SK-N-MC (cell line): Measurements from ENCODE around the gene LGALS7.

Experiments
- DNase-seq: peaks from one replicate; pipeline ENCODE4 v3.0.0-alpha.2; 2011; ENCODE audit warnings: low read depth, low spot score
- H3K27ac ChIP-seq: fragments of 200-600 bp; sonication (generic); 2 replicates; pipeline ENCODE4 v1.5.1; 2016; ENCODE audit warnings: mixed run types
- H3K36me3 ChIP-seq: fragments of 200-600 bp; sonication (generic); 2 replicates; pipeline ENCODE4 v1.6.1; 2017; ENCODE audit warnings: antibody characterized with exemption, low read length, mixed read lengths; ENCODE audit not compliant: insufficient read depth
- H3K4me3 ChIP-seq: fragments of 200-600 bp; sonication (generic); 2 replicates; pipeline ENCODE4 v1.5.1; 2016
- H3K9ac ChIP-seq: fragments of 200-600 bp; sonication (generic); 2 replicates; pipeline ENCODE4 v1.8.0; 2017; ENCODE audit warnings: mixed run types, mixed read lengths; ENCODE audit not compliant: insufficient read length
- H3K9me3 ChIP-seq: fragments of 200-600 bp; sonication (generic); 2 replicates; pipeline ENCODE4 v1.6.1; 2017; ENCODE audit warnings: low read depth, mild to moderate bottlenecking, antibody characterized with exemption, low read length, moderate library complexity, mixed read lengths
- EZH2 ChIP-seq: fragments of 200-600 bp; sonication (generic); IDR thresholded peaks from one replicate; pipeline ENCODE4 v1.6.1; 2017; ENCODE audit warnings: antibody characterized with exemption
- FOXP2 ChIP-seq: optimal IDR thresholded peaks from 2 replicates; pipeline ENCODE3; 2011; ENCODE audit warnings: mild to moderate bottlenecking, moderate library complexity; ENCODE audit not compliant: insufficient read depth; ENCODE audit errors: extremely low read length, control extremely low read depth
- POLR2AphosphoS5 ChIP-seq: IDR thresholded peaks from 2 replicates; pipeline ENCODE4 v1.6.1; 2012; ENCODE audit warnings: mild to moderate bottlenecking, low read depth, low read length, borderline replicate concordance

The LGALS7 gene

DNA sequence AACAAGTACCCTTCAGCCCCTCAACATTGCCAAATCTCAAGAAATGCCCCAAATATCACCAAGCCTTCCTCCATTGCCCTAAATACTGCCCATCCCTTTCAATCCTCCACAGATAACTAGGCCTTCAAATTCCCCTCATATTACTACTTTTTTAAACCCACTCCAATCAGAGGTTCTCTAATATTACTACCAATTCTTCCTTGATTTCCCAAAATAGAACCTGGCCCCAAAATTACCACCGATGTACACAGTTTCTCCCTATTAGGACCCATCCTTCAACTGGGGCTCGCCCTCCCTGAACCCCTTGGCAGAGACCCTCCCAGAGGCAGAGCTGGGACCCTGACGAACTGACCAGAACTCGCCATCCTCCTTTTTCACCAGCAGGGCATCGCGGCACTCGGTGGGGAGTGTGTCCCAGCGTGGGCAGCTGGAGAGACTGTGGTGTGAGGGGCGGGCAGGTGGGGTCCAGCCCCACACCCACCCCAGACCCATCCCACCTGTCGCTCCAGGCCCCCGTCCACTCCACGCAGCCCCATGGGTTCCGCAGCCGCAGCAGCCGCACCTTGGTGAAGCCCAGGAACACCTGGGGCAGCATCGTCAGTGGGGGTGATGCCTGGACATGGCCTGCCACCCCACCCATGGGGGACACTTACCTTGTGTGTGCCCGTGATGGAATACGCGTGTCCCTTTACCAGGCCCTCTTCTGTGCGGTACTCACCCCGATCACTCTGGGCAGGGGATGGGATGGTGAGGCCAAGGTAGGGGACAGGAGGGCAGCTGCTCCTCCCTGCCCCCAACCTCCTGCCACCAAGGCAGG, 35.2 kb downstream of the LGALS7 start:
- Histone ChIP-seq H3K4me3 (no peak overlapping the region), H3K9ac (no peak overlapping the region), H3K27ac (no peak overlapping the region), H3K9me3 (no peaks in the 10 kb centered on the region), H3K36me3 (no peaks in the 10 kb centered on the region)
- no peak for TF ChIP-seq EZH2
- TF ChIP-seq POLR2AphosphoS5 = no peak
- TF ChIP-seq FOXP2 = no peak
- no peak for DNase-seq

DNA sequence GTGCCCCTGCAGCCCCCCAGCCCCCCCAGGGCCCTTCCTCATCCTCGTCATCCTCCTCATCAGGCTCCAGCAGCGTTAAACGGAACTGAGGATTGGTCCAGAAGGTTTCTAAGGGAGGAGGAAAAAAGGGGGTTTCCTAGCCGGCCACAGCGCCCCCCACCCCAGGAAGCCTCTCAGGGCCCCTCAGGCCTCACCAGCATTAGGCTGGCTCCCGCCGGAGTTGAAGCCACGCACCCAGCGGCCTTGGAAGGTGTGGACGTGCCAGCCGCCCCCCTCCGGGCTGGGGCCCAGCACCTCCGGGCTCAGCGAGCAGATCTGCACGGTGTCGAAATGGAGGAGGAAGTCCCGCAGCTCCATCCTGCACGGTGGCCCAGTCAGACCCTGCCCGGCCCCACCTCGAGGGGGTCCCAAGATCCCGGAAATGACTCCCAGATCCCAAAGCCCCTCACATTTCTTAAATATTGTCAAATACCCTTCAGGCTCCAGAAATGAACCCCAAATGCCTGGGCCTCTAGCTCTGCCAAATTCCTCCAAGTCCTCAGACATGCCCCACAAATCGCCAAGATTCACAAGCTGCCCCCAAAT, 35.9 kb downstream of the LGALS7 start:
- H3K9me3 ChIP-seq = no peaks in the 10 kb centered on the region
- no peak overlapping the region for H3K9ac ChIP-seq
- H3K4me3 ChIP-seq = no peak overlapping the region
- no peaks in the 10 kb centered on the region for H3K36me3 ChIP-seq
- TF ChIP-seq POLR2AphosphoS5 (no peak), EZH2 (no peak), FOXP2 (no peak)
- H3K27ac ChIP-seq = no peak overlapping the region
- no peak for DNase-seq

DNA sequence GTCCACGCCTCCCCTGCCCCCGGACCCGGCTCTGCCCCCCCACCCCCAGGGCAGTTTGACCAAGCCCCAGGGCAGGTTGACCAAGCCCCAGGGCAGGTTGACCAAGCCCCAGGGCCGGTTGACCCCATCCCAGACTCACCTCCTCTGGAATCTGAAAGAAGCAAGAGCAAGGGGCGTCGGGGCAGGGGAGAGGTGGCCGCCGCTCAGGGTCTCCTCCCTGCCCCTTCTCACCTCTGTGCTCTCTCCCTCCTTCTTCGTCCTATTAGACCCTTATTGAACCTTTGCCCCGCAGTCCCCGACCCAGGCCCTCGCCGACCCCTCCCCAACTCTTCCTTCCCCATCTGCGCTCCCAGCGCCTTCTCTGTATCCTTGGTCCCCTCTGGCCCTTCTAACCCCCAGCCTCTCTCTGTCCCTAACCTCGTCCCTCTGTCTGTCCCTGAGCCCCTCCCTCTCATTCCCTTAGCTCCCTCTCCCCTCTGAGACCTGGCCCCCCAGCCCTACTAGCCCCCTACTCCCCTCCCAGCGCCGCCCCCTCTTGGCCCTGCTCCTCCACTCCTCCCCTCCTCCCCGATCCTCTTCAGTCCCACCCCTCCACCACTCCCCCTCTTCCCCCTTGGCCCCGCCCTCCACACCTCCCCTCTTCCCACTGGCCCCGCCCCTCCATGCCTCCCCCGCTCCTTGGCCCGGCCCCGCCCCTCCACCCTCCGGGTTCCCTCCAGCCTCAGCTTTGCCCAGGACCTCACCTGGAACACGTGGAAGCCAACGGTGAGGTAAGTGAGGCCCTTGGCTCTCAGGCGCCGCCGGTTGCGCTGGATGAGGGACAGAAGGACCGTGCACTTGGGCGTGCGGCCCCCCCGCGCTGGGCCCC, 36.7 kb downstream of the LGALS7 start:
- H3K9me3 ChIP-seq = no peaks in the 10 kb centered on the region
- H3K4me3 ChIP-seq = peak overlapping the region; percentile 70
- TF ChIP-seq EZH2 (no peak), FOXP2 (no peak), POLR2AphosphoS5 (no peak)
- no peak overlapping the region for H3K9ac ChIP-seq
- H3K36me3 ChIP-seq = no peaks in the 10 kb centered on the region
- H3K27ac ChIP-seq = no peak overlapping the region
- no peak for DNase-seq

DNA sequence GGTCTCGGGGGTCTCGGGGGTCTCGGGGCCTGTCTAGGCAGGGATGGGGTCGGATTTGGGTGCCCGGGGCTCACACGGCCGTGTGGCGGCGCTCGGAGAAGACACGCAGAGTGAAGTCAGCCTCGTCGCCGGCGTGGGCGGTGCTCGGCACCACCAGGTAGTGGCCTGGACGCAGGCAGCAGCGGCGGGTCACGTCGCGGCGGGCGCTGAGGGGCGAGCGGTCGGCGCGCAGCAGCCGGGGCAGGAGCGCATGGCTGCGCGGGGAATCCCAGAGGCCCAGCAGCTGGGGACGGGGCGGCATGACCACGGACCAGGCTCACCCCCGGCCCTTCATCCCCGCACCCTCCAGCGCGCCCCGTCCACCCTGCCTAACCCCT, 37.3 kb downstream of the LGALS7 start:
- H3K27ac ChIP-seq = no peak overlapping the region
- no peaks in the 10 kb centered on the region for H3K9me3 ChIP-seq
- DNase-seq = no peak
- TF ChIP-seq FOXP2 (no peak), POLR2AphosphoS5 (no peak), EZH2 (no peak)
- peak overlapping the region; percentile 70 for H3K4me3 ChIP-seq
- H3K9ac ChIP-seq = no peak overlapping the region
- H3K36me3 ChIP-seq = no peaks in the 10 kb centered on the region

DNA sequence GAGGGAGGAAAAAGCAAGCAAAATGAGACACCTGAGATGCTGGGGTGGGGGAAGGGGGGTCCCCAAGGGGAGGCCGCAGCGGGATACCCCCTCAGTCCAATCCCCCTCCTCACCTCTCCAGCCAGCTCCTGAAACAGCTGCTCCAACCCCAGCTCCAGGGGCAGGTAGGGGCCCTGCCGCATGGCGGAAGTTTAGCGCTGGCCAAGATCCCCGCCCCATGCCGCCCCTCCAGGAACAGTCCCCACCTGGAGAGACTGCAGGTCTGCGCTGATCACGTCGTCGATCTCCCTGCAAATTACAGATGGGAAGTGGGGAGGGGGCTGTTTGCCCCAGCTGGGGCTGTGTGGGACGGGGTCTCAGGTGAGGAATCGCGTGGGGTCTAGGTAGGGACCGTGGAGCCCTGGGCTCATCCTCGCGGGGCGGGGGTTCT, 38.0 kb downstream of the LGALS7 start:
- Histone ChIP-seq H3K9me3 (no peaks in the 10 kb centered on the region), H3K27ac (no peak overlapping the region), H3K4me3 (no peak overlapping the region), H3K36me3 (no peaks in the 10 kb centered on the region; the same call in 1 of the 2 replicates), H3K9ac (no peak overlapping the region)
- DNase-seq = no peak
- TF ChIP-seq POLR2AphosphoS5 (no peak), FOXP2 (no peak), EZH2 (no peak)

DNA sequence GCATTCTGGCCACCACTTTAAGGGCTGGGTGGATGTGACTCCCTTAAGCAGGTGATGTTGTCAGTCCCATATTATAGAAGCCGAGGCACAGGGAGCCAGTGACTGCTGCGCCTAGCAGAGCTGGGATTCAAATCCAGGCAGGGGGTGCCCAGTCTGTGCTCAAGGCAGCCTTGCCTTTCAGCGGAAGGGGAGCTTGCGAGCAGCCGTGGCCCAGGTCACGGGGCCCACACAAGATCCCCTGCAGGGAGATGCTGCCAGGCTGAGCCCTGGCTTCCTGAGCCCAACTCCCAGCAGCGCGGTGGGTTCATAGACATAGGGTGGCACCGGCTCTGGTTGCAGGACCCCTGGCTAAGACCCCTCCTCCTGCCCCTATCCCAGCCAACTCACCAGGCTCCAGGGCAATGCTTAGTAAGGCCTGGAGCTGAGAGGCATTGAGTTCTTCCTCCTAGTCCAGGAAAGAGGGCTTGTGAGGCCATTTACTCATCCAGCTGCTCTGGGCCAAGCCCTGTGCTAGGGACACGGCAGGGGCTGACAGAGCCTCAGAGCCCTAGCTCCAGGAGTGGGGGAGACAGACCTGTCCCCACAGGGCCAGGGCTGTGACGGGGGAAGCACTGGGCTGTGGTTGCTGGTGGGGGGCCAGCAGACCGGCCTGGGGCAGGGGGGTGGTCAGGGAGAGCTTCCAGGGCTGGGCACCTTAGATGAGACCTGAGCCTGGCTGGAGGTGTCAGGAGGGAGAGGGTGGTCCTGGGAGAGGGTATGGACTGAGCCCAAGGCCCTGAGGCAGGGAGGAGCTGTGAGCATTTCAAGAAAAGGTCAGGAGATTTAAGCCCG, 38.7 kb downstream of the LGALS7 start:
- Histone ChIP-seq H3K27ac (no peak overlapping the region), H3K4me3 (no peak overlapping the region), H3K9me3 (no peaks in the 10 kb centered on the region), H3K9ac (no peak overlapping the region), H3K36me3 (no peaks in the 10 kb centered on the region; the same call in 1 of the 2 replicates)
- DNase-seq = no peak
- TF ChIP-seq FOXP2 (no peak), POLR2AphosphoS5 (no peak)

DNA sequence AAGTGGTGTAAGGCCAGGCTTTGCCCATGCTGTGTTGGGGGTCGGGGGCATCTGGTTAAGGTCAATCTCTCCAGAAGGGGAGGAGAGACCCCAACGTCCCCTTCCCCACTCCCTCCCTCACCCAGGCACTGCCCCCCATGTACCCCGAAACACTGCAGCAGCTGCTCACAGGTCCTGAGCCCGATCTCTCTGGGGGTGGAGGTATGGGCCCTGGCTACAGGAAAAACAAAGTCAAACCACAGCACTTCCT, 39.2 kb downstream of the LGALS7 start:
- no peak overlapping the region for H3K9ac ChIP-seq
- no peak for TF ChIP-seq EZH2
- TF ChIP-seq FOXP2 = no peak
- no peak for TF ChIP-seq POLR2AphosphoS5

DNA sequence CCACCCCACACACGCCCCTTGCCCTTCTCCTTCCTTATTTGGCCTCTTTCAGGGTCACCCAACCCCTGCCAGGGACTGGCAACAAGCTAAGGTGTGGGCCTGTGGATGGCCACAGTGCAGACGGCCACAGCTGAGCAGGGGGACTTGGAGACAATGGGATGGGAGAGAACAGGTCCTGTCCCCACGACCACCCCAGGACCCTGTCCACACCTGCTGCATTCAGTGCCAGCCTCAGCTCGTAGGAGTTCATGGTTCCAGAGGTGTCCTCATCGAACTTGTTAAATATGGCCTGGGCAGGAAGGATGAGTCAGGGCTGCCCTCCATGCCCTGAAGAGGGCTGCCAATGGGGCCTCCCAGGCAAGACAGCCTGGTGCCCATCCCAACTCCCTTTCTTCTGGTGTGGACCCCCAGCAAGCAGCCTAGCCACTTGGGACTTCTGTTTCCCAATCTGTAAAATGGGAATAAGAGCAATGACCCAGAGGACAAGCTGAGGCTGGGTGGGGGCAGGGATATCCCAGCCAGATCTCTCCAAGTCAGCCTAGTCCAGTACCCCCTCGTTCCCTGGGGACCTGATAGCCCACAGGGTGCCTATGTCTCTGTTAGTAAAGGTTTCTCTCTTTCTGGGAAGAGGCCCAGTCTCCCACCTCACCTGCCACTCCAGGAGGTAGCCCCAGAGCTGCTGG, 39.7 kb downstream of the LGALS7 start:
- no peak overlapping the region for H3K4me3 ChIP-seq
- no peak for DNase-seq
- no peak overlapping the region for H3K27ac ChIP-seq
- H3K9me3 ChIP-seq = no peaks in the 10 kb centered on the region
- H3K9ac ChIP-seq = no peak overlapping the region
- TF ChIP-seq FOXP2 = no peak
- no peaks in the 10 kb centered on the region; the same call in 1 of the 2 replicates for H3K36me3 ChIP-seq

More for the DNA sequence above, 39.2 kb downstream of the LGALS7 start:
- no peak overlapping the region for H3K27ac ChIP-seq
- H3K9me3 ChIP-seq = no peaks in the 10 kb centered on the region
- H3K4me3 ChIP-seq = no peak overlapping the region
- H3K36me3 ChIP-seq = no peaks in the 10 kb centered on the region; the same call in 1 of the 2 replicates
- DNase-seq = no peak
